Measurements from ENCODE around the gene PRKCE. TPM values are rescaled to one million over a fixed set of nuclear protein-coding genes. Genes with fewer than 3 reads are reported as not detected.

The PRKCE gene
- total and polyA plus RNA-seq, 2 of the 8 experiments (the other 6 are each of a cell fraction or from before 2014, with no cell fraction given), result 0.54 to 2.1 TPM

DNA sequence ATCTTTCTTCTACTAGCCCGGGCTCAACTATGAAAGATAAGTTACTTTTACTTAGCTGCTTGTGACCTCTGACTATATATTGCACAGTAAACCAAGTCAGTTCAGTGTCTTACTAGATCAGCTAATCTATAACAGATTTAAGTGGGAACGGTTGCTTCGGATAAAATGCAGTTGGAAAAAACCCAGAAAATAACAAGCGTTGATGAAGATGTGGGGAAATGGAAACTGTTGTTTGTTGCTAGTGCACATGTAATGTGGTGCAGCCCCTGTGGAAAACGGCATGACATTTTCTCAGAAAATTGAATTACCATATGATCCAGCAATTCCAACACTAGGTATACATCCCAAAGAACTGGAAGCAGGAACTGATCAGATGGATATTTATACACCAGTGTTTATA is 248.5 kb downstream of the PRKCE start:
- no peak overlapping the region for H3K18ac ChIP-seq (ENCODE audit: extremely low read depth, low read length)
- no peaks in the 10 kb centered on the region for H3K27me3 ChIP-seq (replicated peaks in 1 of 4; ENCODE audit: control insufficient read depth in 3 of 4, extremely low read depth in 1 of 4, insufficient read depth in 3 of 4, low read length in 3 of 4)
- H3K23ac ChIP-seq (ENCODE audit: insufficient read length), result no peak overlapping the region
- H4K20me1 ChIP-seq (replicated peaks in 1 of 2; ENCODE audit: control insufficient read depth in 1 of 2, insufficient read depth in 2 of 2, low read length in 2 of 2), result no peaks in the 10 kb centered on the region
- H4K8ac ChIP-seq (ENCODE audit: extremely low read depth, insufficient read depth, low read length), result no peak overlapping the region
- H2BK15ac ChIP-seq (ENCODE audit: low read length), result no peak overlapping the region
- H4K5ac ChIP-seq (ENCODE audit: insufficient read length, low read depth, low read length), result no peak overlapping the region
- ChIA-PET CTCF (ENCODE audit: partially characterized antibody) (no interaction called here), POLR2A (ENCODE audit: partially characterized antibody) (no interaction called here)
- H3K4me2 ChIP-seq (ENCODE audit: insufficient read depth in 1 of 2, low read depth in 2 of 2, low read length in 2 of 2), result no peak overlapping the region
- 91% methylated on average over 5 of the region's 5 CpGs; no CpG with 5 or more reads in 1 of the 2 experiments for WGBS, 2 experiments (ENCODE audit: extremely low coverage in 1 of 2, insufficient coverage in 1 of 2, insufficient read length in 1 of 2, insufficient replicate concordance in 2 of 2, low coverage in 1 of 2, low lambda C conversion rate in 2 of 2, missing lambda C conversion rate in 1 of 2)
- no peaks in the 10 kb centered on the region for H3K79me2 ChIP-seq (ENCODE audit: control insufficient read depth in 1 of 2, insufficient read depth in 2 of 2, low read length in 2 of 2)
- no peak overlapping the region for H3K4ac ChIP-seq (replicated peaks; ENCODE audit: insufficient read length, low read depth, low read length)
- H2BK20ac ChIP-seq (ENCODE audit: low read length), result no peak overlapping the region
- no peaks in the 10 kb centered on the region for H3K23me2 ChIP-seq (ENCODE audit: low read depth, low read length)
- TF ChIP-seq SIN3A (conservative IDR thresholded peaks at IDR 0.05 in 1 of 2, IDR thresholded peaks at IDR 0.05 in 1 of 2; ENCODE audit: low read depth in 1 of 2, low read length in 2 of 2), result no peak
- no peak for TF ChIP-seq TAF1 (IDR thresholded peaks at IDR 0.05; ENCODE audit: low read depth, low read length)
- no peak for TF ChIP-seq ZNF274 (IDR thresholded peaks at IDR 0.05; ENCODE audit: borderline replicate concordance, extremely low read depth, low read length)
- no peak for TF ChIP-seq CBX5 (IDR thresholded peaks at IDR 0.05; ENCODE audit: low read depth, low read length)
- no peak for TF ChIP-seq FOSL1 (IDR thresholded peaks at IDR 0.05; ENCODE audit: insufficient read depth, low read depth, low read length)
- TF ChIP-seq TBP (IDR thresholded peaks at IDR 0.05; ENCODE audit: low read depth, low read length), result no peak
- H2BK12ac ChIP-seq (ENCODE audit: low read depth, low read length), result no peak overlapping the region
- H3K56ac ChIP-seq (replicated peaks; ENCODE audit: insufficient read length, low read depth, low read length), result no peak overlapping the region
- FAIRE-seq (no peak), DNase-seq (ENCODE audit: low read depth in 1 of 2, low spot score in 2 of 2) (no peak)
- no peak overlapping the region for H3K4me3 ChIP-seq (ENCODE audit: extremely low read depth in 1 of 4, insufficient read depth in 2 of 4, low read depth in 3 of 4, low read length in 4 of 4)
- H2BK5ac ChIP-seq (ENCODE audit: low read depth, low read length), result no peak overlapping the region
- H3K14ac ChIP-seq (ENCODE audit: insufficient read length), result no peak overlapping the region
- no peaks in the 10 kb centered on the region for H3K79me1 ChIP-seq (ENCODE audit: low read depth, low read length)
- H3K9me3 ChIP-seq (ENCODE audit: insufficient read depth in 2 of 2, low read depth in 1 of 2, low read length in 1 of 2), result no peaks in the 10 kb centered on the region
- H2AK5ac ChIP-seq (ENCODE audit: low read depth, low read length), result no peak overlapping the region
- no peak overlapping the region for H2BK120ac ChIP-seq (replicated peaks; ENCODE audit: low read depth, low read length)
- H3K4me1 ChIP-seq (replicated peaks in 1 of 4; ENCODE audit: control insufficient read depth in 3 of 4, insufficient read depth in 4 of 4, low read length in 3 of 4), result no peaks in the 10 kb centered on the region; a peak in 1 of 7 replicates
- H4K91ac ChIP-seq (replicated peaks; ENCODE audit: insufficient read length, low read length), result no peak overlapping the region
- H3K27ac ChIP-seq (ENCODE audit: low read depth, low read length), result no peak overlapping the region
- no peak overlapping the region for H3K9ac ChIP-seq (replicated peaks in 1 of 4; ENCODE audit: extremely low read depth in 1 of 4, low read depth in 3 of 4, low read length in 3 of 4)
- no peak overlapping the region for H2AFZ ChIP-seq (ENCODE audit: low read length)
- H3K36me3 ChIP-seq (ENCODE audit: control insufficient read depth in 2 of 4, insufficient read depth in 4 of 4, low read length in 3 of 4), result no peaks in the 10 kb centered on the region
